OCI-M1 (cell line): ENCODE results near the gene GNG5.
"Not testable (repeated sequence)": the region's sequence is repeated elsewhere in the genome, so short reads cannot be mapped to it uniquely, and the experiment has no call there.

Source experiments
- DNase-seq: peaks from one replicate; lab custom pipeline; 2025; lab: John Stamatoyannopoulos, UW

GNG5 gene

DNA sequence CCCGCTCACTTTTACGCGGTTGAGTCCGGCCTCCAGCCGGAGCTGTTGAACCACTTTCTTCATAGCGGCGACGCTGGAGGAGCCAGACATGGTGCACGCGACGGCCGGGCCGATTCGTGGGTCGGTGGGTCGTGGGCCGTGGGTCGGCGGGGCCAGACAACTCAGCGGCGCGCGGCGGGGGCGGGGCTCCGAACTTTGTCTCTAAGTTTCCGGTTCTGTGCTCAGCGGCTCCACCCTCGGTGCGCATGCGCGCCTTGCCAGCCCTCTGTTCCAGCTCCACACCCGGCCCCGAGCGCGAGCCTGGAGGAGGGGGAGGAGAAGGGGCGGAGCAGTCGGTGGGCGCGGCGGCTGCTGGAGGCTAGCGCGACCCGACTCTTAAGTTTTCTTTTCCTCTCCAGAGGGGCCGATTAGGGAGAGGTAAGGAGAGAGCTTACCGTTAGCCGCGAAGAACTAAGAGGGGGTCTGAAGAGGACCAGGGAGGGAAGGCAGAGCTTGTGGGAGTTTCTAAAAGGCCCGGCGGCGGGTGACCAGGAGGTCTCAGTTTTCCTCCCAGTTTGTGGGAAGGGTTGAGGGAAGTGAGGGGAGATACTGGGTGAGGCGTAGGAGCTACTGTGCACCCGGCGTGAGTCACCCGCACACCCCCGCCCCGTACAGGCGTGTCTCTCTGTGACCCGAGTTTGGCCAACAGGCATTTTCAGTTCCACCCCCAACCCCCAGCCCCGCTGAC lies at the start of gene GNG5, which contains the start of gene SPATA1:
TSS of gene GNG5 (minus strand) at position 580 of the 727 bp plus-strand sequence. CDS start at position 90, 490 bp downstream.
TSS of gene SPATA1 (plus strand) at position 385 of the 727 bp plus-strand sequence. CDS start 9,974 bp downstream, outside the sequence.
- peak; percentile 98 for DNase-seq

DNA sequence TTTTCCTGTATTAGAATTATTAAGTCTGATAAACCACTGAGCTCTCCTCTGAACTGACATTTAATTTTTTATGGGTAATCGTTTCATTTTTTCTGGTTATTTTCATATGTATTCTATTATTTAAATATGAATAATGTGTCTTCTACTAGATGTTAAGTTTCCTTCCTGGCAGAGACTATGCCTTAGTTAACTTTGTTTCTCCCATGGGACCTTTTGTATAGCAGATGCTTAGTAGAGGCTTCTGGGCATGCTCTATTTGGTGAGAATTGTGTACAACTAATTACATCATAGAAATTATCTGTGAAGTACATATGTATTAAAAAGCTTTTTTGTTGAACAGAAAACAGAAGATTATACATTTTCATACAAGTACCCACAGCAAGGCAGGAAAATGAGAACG lies 44.4 kb upstream of the GNG5 start:
- no peak for DNase-seq

DNA sequence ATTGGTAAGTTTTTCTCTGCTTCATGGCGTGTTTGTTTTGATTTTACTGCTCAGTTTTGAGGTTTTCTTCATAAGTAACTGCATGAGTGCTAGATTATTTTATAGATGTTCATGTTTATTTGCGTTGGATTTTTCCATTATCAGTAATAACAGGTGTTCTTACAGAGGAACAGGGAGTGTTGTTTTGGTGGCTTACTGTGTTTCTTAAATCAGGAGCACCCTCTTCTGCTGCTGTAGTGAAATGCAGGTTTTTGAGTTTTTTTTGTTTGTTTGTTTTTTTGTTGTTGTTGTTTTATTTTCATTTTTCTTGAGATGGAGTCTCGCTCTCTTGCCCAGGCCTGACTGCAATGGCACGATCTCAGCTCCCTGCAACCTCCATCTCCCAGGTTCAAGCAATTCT lies 35.3 kb upstream of the GNG5 start:
- DNase-seq = peak; percentile 54

DNA sequence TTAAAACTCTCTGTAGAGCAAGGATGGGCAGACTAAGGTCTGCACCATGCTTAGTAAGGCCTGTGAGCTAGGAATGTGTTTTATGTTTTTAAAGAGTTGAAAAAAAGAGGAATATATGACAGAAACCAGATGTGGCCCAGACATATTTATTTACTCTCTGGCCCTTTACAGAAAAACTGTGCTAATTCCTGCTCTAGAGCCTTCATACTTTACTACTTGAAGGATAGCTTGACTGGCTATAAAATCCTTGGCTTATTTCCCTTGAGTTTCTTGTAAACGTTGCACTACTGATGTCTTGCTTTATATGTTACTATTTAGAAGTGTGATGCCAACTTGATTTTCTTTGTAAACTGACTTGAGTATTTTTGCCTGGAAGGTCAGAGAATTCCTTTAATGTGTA lies 34.4 kb upstream of the GNG5 start:
- peak; percentile 60 for DNase-seq

DNA sequence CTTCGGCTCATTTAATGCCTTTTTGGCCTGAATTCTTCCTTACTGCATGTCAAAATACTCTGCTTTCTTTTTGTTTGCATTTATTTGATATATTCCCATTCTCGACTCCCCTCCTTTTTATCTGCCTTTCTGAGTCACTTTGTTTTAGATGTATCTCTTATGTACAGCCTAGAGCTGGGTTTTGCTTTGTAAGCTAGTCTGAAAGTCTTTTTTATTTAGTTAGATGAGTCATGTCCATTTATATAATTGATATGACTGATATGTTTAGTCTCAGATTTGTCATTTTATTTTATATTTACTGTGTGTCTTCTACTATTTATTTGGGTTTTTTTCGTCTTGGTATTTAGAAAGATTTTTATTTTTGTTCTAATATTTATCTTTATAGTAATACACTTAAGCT lies 33.6 kb upstream of the GNG5 start:
- peak; percentile 53 for DNase-seq

DNA sequence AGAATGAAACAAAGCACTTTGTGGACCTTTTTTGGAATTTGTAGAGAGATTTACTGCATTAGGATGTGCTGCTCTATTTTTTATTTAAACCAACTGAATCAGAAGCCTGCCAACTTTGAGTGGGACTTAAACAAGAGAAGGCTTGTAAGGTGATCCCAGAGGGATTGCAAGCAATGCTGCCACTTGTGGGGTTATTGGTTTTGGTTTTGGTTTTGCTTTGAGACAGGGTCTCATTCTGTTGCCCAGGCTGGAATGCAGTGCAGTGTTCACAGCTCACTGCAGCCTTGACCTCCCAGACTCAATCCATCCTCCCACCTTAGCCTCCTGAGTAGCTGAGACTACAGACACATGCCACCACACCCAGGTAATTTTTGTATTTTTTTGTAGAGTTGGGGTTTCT lies 32.2 kb upstream of the GNG5 start:
- DNase-seq = peak; percentile 66

DNA sequence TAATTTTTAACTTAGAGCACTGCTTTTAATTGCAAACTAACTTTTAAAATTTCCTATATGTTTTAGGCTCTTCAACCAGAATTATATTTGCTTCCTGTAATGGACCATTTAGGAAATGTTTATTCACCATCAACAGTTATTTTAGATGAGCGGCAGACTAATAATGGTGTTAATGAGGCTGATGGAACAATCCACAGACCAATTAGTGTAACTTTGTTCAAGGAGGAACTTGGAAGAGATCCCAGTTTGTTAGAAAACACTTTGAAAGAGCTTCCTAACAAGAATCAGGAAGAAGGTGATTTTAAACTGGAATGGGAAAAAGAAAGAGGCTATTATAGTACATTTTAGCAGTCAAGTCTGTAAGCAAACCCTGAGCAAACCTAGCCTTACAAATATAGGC lies 19.4 kb upstream of the GNG5 start:
- DNase-seq = peak; percentile 21

DNA sequence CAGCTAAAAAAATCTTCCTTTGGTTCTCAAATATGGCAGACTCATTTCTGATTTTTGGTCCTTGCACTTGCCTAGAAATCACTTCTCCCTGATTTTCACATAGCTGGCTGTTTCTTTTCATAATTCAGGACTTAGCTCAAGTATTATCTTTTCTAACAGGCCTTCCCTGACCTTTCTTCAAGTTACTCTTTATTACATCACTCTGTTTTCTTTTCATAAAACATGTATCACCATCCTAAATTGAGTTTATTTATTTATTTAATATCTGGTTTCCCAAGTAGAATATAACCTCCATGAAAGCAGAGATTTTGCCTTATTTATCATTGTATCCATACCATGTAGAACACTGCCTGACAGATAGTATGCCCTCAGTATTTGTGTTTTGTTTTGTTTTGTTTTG lies 18.2 kb upstream of the GNG5 start:
- DNase-seq = peak; percentile 44

DNA sequence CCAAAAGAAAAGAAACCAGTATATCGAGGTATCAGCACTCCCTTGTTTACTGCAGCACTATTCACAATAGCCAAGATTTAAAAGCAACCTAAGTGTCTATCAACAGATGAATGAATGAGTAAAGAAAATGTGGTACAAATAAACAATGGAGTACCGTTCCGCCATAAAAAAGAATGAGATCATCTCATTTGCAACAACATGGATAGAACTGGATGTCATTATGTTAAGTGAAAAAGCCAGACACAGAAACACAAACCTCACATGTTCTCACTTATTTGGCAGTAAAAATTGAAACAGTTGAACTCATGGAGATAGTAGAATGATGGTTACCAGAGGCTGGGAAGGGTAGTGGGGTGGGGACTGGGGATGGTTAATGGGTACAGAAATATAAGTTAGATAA lies 4.3 kb upstream of the GNG5 start:
- no peak for DNase-seq

DNA sequence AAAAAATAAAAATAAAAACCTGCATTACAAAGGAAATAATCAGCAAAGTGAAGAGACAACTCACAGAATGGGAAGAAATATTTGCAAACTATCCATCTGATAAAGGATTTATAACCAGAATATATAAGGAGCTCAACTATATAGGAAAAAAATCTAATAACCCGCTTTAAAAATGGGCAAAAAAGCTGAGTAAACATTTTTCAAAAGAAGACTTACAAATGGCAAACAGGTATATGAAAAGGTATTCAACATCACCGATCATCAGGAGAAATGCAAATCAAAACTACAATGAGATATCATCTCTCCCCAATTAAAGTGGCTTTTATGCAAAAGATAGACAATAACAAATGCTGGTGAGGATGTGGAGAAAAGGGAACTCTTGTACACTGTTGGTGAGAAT lies 3.8 kb upstream of the GNG5 start:
- DNase-seq = no peak

DNA sequence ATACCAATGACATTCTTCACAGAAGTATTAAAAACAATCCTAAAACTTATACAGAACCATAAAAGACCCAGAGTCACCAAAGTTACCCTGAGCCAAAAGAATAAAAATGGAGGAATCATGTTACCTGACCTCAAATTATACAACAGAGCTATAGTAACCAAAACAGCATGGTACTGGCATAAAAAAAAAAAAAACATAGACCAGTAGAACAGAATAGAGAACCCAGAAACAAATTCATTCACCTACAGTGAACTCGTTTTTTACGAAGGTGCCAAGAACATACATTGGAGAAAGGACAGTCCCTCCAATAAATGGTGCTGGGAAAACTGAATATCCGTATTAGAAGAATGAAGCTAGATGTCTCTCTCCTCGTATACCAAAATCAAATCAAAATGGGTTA lies 2.6 kb upstream of the GNG5 start:
- DNase-seq = no peak

DNA sequence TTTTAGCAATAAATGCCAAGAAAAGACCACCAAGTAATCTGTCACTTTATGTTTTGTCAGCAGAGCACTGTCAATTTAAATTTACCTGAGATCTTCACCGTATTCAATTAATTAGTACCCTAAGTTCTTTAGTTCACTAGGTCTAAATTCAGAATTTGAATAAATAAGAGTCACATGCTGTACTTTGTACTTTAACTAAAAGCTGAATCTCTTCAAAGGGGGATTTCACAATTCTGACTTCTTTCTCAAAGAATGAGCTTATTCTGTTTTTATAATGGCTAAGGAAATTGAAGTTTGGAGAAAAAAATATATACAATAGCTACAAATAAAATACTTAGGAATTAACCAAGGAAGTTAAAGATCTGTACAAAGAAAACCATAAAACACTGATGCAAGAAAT lies 2.1 kb upstream of the GNG5 start:
- no peak for DNase-seq

DNA sequence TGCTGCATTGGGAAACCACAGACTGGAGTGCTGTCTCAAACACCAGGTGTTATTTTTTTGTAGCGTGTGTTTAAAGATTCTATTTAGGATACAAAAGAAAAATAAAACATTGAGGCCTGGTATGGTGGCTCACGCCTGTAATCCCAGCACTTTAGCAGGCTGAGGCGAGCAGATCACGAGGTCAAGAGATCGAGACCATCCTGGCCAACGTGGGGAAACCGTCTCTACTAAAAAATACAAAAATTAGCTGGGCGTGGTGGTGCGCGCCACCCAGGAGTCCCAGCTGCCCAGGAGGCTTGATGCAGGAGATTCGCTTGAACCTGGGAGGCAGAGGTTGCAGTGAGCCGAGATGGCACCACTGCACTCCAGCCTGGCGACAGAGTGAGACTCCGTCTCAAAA lies 1.5 kb upstream of the GNG5 start:
- DNase-seq = not testable (repeated sequence)

DNA sequence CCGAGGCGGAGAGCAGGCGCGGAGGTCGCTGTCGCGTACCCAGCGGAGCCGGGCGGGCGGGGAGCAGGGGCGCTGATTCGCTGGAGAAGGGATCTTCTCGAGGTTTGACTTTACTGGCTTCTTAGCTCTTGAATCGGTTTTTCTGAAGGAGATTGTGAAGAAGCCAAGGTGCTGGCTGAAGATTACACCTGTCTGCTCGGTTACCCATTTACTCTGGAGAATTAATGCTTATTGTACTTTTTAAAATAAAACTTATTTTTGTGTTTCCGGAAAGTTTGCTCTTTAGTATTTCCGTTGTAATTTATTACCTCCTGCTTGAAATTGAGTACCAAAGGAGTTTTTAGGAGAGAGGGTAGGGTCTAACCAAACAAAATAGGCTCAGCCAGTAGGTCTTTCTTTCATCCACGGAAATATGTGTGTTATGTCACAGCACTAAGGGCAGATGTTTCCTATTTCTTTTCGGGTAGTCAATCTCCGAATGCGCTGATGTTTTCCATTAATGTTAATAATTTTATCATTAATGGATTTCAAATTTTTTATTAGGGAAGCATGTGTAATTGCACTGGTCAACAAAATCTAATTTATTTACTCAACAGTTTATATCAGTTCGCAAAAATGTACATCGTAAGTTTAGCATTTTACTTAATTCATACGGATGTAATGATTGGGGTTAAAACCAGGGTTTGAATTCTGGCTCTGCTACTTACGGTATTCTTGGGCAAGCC lies 510 bp upstream of the GNG5 start:
- peak; percentile 58 for DNase-seq

DNA sequence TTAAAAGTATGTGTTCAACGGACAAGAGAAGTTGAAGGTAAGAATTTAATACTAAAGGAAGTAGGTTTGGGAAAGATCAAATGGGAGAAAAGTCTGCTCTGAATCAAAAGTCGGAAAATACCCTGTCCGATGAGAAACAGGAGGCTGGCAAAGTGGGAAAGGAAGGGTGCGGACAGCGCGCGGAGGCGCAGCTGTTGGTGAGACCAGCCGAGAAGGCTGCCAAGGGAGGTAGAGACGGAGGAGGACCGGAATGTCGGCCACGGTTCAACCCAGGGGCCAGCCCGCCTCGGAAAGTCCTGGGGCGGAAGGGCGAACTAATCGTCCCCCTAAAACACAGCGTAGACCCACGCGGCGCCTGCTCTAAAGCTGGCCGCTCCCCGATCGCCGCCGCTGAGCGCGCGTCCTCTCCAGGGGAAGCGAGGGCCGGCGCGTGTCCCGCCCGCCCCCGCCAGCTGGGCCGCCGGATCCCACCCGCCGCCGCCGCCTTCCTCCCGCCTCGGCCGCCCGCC lies 834 bp downstream of the GNG5 start:
- DNase-seq = peak; percentile 77

DNA sequence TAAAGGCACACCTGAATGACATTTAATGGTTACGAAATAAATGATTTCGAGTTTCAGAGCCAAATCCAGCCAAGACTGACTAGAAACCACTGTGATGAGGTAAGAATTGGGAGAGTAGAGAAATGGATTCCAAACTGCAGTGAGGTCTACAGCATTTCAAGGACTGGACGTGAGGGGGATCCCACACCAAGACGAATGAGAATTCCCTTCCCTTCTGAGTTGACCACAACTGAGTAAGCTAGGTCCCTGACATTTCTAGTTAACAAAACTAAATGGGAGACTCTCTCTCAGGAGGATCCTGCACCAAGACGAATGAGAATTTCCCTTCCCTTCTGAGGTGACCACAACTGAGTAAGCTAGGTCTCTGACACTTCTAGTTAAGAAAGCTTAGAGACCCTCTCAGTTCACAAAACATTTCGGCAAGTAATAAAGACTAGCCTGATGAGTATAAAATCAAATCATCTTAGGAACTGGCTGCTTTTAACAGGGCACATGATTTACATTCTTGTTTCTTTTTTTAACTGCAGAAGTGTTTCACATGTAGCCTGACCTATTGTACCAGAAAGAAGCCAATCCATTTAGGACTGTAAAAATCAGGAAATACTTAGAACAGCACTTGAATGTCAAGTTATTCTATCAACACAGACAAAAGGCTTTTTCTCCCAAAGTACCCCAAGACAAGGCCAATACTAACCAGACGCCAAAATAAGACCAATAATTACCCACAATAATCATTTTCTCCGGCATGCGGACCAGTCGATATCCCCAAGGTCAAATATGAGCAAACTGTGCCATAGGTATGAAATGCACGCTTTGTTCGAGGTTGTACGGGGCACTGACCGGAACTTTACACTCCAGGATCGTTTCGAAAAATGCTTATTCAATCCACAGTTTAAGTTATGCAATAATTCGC lies 1.5 kb downstream of the GNG5 start:
- peak; percentile 70 for DNase-seq

DNA sequence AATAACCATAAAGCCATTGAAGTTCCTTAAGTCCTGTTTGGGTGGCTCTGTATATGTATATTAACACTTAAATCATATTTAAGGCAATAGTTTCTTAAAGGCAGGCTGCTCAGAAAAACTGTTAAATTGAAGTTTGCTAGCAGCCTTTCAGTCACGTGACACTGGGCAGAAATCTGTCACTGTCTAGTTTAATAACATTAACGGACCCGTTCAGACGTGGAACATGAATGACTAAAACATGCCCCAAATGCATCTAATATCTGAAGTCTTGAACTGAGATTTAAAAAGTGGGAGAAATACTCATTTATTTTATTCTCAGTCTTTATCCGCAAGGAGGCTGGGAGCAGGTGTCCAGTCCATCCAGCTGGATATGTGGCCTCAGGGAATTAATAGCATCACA lies 3.5 kb downstream of the GNG5 start:
- no peak for DNase-seq

DNA sequence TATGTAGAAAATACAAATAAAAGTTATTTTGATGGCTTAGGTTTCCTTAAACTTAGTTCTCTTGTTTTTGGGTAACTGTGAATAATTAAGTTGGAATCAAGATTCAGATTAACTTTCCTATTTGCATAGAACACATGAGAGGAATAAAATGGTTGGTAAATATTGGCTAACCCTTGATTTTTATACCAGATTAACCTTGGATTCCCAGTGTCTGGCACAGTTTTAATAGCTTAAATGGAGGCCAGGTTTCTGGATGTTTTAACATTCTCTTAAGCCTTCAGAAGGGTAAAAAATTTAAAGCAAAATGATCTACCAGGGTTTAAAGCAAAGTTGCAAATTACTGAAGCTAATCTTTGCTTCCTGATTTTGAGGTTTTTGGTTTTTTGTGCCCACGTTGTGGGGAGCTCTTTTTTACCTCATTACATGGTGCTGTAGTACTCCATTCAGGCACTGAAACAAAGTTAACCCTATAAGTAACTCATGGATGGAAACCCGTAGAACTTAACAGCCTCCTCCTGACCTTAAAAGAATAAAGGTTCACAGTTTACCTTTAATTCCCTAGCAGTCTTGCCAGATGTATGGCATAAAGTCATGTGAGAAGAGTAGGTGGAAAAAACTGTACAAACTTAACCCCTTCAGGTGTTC lies 8.6 kb downstream of the GNG5 start:
- no peak for DNase-seq

DNA sequence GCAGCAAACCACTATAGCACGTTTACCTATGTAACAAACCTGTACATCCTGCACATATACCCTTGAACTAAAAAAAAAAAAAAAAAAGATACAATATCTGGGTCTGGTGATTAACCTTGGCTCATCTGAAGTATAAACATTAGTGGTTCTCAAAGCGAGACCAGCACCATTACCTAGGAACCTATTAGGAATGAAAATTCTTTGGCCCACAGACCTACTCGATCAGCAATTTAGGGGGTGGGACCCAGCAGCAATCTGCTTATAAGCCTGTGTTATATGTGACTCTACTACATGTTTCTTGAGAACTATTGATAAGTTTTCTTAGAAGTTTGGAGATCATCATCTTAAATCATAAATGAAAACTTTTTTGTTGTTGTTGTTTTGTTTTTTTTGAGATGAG lies 9.9 kb downstream of the GNG5 start:
- no peak for DNase-seq

DNA sequence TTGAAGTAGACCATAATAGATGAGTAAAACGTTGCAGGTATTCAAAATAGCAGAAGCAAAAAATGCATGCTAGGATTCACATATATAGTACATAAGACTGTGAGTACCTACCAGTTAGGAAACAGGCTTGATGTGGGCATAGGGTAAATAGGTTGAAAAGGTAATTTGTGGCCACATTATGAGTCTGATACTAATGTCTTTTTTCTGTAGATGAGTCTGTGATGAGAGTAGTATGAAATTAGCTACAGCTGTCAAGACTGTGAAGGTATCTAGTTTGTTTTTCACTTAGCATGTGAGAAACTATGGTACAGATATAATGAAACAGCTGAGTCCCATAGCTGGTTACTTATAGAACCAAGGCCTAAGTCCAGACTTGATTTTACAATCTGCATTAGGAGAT lies 12.6 kb downstream of the GNG5 start:
- no peak for DNase-seq

DNA sequence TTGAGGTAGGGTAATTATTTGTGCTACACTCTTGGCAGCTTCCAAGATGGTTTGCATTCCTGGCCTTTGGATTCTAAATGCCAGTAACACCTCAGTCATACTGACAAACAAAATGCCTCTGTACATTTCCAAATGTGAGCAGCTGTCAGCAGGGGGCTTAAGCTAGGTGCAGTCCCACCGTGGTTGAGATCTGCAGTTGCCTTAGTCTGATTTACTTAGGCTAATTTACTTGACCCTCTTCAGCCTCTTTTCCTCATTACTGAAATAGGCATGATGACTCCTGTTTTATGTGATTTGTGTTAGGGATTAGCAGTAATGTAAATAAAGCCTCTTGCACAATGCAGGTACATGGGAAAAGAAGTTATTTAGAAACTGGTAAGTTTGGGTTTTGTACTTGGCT lies 13.7 kb downstream of the GNG5 start:
- DNase-seq = no peak

DNA sequence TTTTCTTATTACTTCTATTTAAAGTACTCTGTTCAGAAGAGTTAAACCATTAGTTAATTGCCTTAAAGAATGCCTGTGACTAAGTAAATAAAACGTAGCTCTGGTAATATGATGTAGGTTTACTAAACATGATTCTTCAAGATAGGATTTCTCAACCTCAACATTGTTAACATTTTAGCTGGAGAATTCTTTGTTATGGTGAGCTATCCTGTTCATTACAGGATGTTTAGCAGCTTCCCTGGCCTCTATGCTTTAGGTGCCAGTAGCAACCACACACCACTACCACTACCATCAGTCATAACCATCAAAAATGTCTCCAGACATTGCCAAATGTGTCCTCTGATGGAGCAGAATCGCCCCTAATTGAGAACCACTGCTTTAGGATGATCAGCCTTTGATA lies 16.6 kb downstream of the GNG5 start:
- no peak for DNase-seq
